Breast epithelium (tissue), 4 donors: ENCODE results near the gene STRAP. TPM values are rescaled to one million over a fixed set of nuclear protein-coding genes. Genes with fewer than 3 reads are reported as not detected.
A peak's percentile ranks its signal among the peaks of the same experiment; 100 is the strongest.

Experiments used
- DNase-seq, 2 donors: peaks; one replicate each; pipeline ENCODE4 v3.0.0-alpha.2; 2019; ENCODE audit warnings: low spot score in 2 of 2
- H3K27ac ChIP-seq, 2 donors: fragments of 200-600 bp; sonication (generic) in 1 of 2; one replicate each; pipeline ENCODE4 v1.5.1; 2016 to 2019; ENCODE audit warnings: mild to moderate bottlenecking in 1 of 2
- H3K27me3 ChIP-seq, 2 donors: fragments of 200-600 bp; sonication (generic) in 1 of 2; one replicate each; pipeline versions ENCODE4 v1.5.1 to v1.6.0; 2017 to 2019; ENCODE audit warnings: control low read depth in 1 of 2, mild to moderate bottlenecking in 1 of 2
- H3K36me3 ChIP-seq: fragments of 200-600 bp; one replicate; pipeline ENCODE4 v1.5.1; 2019
- H3K4me1 ChIP-seq, 2 donors: fragments of 200-600 bp; sonication (generic); one replicate each; pipeline ENCODE4 v1.5.1; 2016 to 2019; ENCODE audit warnings: control low read depth in 1 of 2
- H3K4me3 ChIP-seq, 3 donors: fragments of 200-600 bp; sonication (generic); 1 replicate in 2 of 3; 2 replicates in 1 of 3; pipeline ENCODE4 v1.5.1; 2016 to 2019; ENCODE audit warnings: mild to moderate bottlenecking in 3 of 3, moderate library complexity in 2 of 3
- H3K9me3 ChIP-seq, 2 donors: fragments of 200-600 bp; sonication (generic) in 1 of 2; one replicate each; pipeline ENCODE4 v1.5.1; 2016 to 2019; ENCODE audit warnings: control low read depth in 1 of 2
- POLR2A ChIP-seq: fragments of 450-650 bp; IDR thresholded peaks from one replicate; pipeline ENCODE4 v1.6.1; 2016; ENCODE audit warnings: antibody characterized with exemption, mild to moderate bottlenecking, moderate library complexity
- POLR2AphosphoS5 ChIP-seq, 3 donors: sonication (generic); formaldehyde crosslinking; IDR thresholded peaks; one replicate each; pipeline ENCODE4 v1.6.1; 2017; ENCODE audit warnings: antibody characterized with exemption in 3 of 3
- intact Hi-C: fragments of 100-400 bp; cut with DNase I; formaldehyde crosslinking; loops from one replicate; pipeline ENCODE4 v1.15.1; 2023; ENCODE audit warnings: low total_unique reads
- total RNA-seq, 3 donors: library from RNA; depleted of rRNA; stranded (reverse); fragments of >200 nt; gene quantifications; one replicate each; pipeline ENCODE4 v1.1.0, GENCODE V29; 2016
- TF ChIP-seq, protein P1 (sequence below), 3 donors: fragments of 450-650 bp; IDR thresholded peaks; one replicate each; pipeline ENCODE4 v1.5.1; 2016 to 2017; ENCODE audit warnings: antibody characterized with exemption in 3 of 3, mild to moderate bottlenecking in 3 of 3, moderate library complexity in 3 of 3

The STRAP gene
- total RNA-seq, 3 donors from 2014 or later = 50.1 to 60.0 (median 50.8) TPM

DNA sequence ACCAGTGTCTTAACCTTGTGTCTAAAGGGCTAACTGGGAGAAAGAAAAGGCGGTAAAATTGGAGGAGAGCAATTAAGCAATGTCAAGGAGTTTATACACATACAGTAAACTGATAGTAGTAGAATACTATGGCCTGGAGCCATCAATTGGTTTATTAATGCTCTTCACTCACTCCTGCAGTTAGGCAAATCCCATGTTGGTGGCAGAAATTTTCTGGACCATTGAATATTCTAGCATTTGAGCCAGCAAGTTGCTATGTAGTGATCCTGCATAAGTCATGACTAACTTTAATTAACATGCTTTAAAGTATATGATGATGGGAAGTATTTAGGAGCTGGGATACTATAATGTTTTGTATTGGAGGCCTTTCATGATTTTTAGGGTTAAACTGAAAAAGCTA is 14.7 kb downstream of the STRAP start:
- no peaks in the 10 kb centered on the region for H3K4me1 ChIP-seq
- DNase-seq = no peak
- intact Hi-C loops = no loop called here

DNA sequence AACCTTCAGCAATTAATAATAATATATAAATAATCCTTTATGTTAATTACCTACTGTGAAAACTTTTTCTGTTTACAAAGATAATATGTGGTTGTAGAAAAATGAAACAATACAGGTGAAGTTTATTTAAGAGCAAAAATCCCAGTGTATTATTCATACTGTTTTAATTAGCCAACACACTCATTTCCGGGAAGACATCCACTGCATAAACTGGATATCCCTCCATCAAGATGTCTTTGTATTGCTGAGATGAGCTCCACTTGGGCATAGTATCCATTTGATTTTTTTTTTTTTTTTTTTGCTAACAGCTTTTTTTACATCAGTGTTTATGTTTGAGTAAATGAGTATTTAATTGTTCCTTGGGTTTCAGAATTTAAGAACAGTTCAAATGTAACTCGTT is 15.2 kb downstream of the STRAP start:
- no peak overlapping the region for H3K27ac ChIP-seq
- H3K4me3 ChIP-seq = no peak overlapping the region
- H3K36me3 ChIP-seq = peaks cover 9% of the 10 kb centered on the region
- intact Hi-C loops = no loop called here
- H3K9me3 ChIP-seq = no peaks in the 10 kb centered on the region
- no peak for DNase-seq
- H3K4me1 ChIP-seq = no peaks in the 10 kb centered on the region
- TF ChIP-seq, protein P1, sequence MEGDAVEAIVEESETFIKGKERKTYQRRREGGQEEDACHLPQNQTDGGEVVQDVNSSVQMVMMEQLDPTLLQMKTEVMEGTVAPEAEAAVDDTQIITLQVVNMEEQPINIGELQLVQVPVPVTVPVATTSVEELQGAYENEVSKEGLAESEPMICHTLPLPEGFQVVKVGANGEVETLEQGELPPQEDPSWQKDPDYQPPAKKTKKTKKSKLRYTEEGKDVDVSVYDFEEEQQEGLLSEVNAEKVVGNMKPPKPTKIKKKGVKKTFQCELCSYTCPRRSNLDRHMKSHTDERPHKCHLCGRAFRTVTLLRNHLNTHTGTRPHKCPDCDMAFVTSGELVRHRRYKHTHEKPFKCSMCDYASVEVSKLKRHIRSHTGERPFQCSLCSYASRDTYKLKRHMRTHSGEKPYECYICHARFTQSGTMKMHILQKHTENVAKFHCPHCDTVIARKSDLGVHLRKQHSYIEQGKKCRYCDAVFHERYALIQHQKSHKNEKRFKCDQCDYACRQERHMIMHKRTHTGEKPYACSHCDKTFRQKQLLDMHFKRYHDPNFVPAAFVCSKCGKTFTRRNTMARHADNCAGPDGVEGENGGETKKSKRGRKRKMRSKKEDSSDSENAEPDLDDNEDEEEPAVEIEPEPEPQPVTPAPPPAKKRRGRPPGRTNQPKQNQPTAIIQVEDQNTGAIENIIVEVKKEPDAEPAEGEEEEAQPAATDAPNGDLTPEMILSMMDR (IDR thresholded peaks at IDR 0.05) = no peak
- TF ChIP-seq POLR2A = no peak
- TF ChIP-seq POLR2AphosphoS5 (IDR thresholded peaks at IDR 0.05) = no peak
- no peaks in the 10 kb centered on the region for H3K27me3 ChIP-seq

More for the DNA sequence above, 14.7 kb downstream of the STRAP start:
- Histone ChIP-seq H3K27me3 (no peaks in the 10 kb centered on the region), H3K4me3 (no peak overlapping the region), H3K36me3 (peaks cover 9% of the 10 kb centered on the region), H3K9me3 (no peaks in the 10 kb centered on the region), H3K27ac (no peak overlapping the region)
- TF ChIP-seq POLR2A = no peak
- TF ChIP-seq POLR2AphosphoS5 (IDR thresholded peaks at IDR 0.05) = no peak
- TF ChIP-seq, protein P1 (IDR thresholded peaks at IDR 0.05) = no peak

DNA sequence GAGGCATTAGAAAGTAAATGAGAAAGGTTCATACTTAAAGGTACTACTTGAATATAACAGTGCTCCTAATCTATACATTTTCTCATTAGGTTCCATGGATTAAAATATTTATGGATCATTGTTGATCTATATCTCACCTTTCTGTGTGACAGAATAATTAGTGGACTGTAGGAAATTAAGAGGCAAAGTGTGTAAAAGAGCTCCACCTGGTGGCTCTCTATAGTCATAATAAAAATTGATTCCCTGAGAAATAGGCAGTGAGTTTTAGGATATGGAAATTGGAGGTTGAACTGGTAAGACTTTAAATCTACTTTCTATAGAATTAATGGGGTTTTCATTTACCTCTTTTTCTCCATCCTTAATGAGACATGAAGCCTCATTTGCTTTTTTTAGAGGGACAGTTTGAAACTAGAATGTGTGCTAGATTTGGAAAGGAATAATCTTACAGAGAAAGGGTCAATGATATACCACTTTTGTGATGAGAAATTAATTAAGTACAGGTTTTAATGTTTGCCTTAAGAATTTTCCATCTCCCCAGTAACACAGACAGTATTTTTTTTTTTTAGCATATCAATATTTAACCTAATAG is 17.2 kb downstream of the STRAP start:
- DNase-seq = no peak
- Histone ChIP-seq H3K36me3 (peaks cover 9% of the 10 kb centered on the region), H3K4me3 (no peak overlapping the region), H3K27me3 (no peaks in the 10 kb centered on the region), H3K4me1 (no peaks in the 10 kb centered on the region), H3K9me3 (no peaks in the 10 kb centered on the region), H3K27ac (no peak overlapping the region)
- intact Hi-C loops = no loop called here
- no peak for TF ChIP-seq POLR2A
- TF ChIP-seq, protein P1 (IDR thresholded peaks at IDR 0.05) = peak in 2 of 3 donors; percentile 47 to 50

DNA sequence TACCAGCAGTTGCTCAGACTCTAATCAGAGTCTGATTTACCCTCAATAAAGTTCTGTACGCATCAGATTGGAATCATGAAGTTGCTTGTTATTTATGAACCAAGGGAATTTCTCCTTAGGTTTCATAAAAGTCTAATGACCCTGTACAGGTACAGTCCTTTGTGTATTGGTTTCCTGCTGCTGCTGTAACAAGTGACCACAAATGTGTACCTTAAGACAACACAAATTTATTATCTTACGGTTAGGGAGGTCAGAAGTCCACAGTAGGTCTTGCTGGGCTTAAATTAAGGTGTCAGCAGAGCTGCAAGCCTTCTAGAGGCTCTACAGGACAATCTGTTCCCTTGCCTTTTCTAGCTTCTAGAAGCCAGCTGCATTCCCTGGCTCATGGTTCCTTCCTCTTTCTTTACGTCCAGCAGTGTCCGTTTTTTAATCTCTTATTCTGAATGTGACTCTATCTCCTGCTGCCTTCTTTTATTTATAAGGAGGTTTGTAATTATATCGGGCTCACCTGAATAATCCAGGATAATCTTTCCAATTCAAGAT is 22.3 kb downstream of the STRAP start:
- no peak for DNase-seq
- no peak overlapping the region for H3K27ac ChIP-seq
- no peaks in the 10 kb centered on the region for H3K9me3 ChIP-seq
- H3K36me3 ChIP-seq = peaks cover 9% of the 10 kb centered on the region
- H3K27me3 ChIP-seq = no peaks in the 10 kb centered on the region
- TF ChIP-seq, protein P1 (IDR thresholded peaks at IDR 0.05) = no peak
- TF ChIP-seq POLR2A (no peak), POLR2AphosphoS5 (IDR thresholded peaks at IDR 0.05) (no peak)
- no peaks in the 10 kb centered on the region for H3K4me1 ChIP-seq
- intact Hi-C loops = no loop called here
- no peak overlapping the region for H3K4me3 ChIP-seq

DNA sequence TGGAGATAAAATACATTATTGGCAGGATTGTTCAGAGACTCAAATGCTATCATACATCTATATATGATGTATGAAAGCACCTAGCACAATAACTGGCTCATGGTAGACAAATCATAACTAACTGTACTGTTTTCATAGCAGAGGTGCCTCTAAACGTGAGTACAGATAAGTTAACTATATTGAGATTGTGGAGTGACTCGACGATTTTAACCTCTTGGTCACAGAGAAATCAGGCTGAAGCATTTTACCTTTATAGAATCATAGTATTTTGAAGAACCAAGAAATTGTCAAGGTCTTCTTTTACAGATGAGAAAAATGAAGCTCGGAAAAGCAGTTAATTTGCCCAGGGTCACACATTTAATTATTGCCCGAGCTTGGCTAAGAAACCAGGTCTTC is 28.3 kb downstream of the STRAP start:
- DNase-seq = no peak
- H3K27ac ChIP-seq = peak overlapping the region; percentile 93 to 95
- no peaks in the 10 kb centered on the region for H3K27me3 ChIP-seq
- intact Hi-C loops = loop anchor here (5.0 kb wide), 1 partner anchor 947 kb away; no protein-coding TSS in a partner anchor
- TF ChIP-seq POLR2AphosphoS5 (IDR thresholded peaks at IDR 0.05) = no peak
- TF ChIP-seq POLR2A = no peak
- TF ChIP-seq, protein P1 (IDR thresholded peaks at IDR 0.05) = no peak
- no peaks in the 10 kb centered on the region for H3K4me1 ChIP-seq
- H3K4me3 ChIP-seq = peak overlapping the region in 2 of 3 donors; percentile 71 to 76
- H3K36me3 ChIP-seq = no peaks in the 10 kb centered on the region
- no peaks in the 10 kb centered on the region for H3K9me3 ChIP-seq
